DMS 273 (cell line): Measurements from ENCODE around the gene GLRX2.

Experiments used
- DNase-seq: peaks from one replicate; lab custom pipeline; 2025; ENCODE audit not compliant: unreplicated experiment; lab: John Stamatoyannopoulos, UW

The GLRX2 gene

DNA sequence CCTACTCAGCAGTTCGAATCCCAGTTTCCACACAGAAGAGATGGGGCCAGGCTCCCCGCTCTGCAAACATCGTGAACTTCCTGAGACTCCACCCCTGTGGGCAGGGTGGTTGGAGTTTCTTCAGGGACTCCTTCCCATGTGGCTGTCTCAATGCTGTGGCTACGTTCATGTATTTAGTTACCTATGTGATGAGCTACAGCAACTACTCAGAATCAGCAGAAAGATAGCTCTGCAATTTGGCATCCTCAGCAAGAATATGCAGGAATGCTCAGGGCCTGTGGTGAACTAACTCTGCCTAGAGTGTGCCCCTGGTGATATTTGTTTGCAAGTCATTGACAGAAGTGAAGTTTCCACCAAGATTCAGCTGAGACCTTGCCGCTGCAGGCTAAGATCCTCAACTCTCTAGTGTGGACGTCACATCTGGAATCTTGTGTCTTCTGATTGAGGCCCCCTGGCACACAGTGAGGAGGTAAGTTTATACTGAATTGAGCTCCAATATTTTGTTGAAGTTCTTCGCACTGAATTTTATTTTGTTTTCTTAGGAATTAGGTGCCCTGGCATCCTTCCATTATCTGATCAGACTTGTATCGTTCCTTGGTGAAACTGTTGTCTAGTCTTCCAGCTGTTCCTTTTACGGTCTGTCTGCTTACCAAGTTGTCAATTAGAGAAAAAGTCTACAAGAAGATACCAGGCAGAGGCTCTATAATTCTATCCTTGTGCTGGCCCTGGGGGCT lies 8.2 kb upstream of the GLRX2 start:
- DNase-seq, result no peak

- DNase-seq, result peak; percentile 34
Measured at GRCh38 chr1:193111641-193112090, 6.5 kb upstream of the GLRX2 start.

- no peak for DNase-seq
Measured at GRCh38 chr1:193110864-193111263, 5.7 kb upstream of the GLRX2 start.

DNA sequence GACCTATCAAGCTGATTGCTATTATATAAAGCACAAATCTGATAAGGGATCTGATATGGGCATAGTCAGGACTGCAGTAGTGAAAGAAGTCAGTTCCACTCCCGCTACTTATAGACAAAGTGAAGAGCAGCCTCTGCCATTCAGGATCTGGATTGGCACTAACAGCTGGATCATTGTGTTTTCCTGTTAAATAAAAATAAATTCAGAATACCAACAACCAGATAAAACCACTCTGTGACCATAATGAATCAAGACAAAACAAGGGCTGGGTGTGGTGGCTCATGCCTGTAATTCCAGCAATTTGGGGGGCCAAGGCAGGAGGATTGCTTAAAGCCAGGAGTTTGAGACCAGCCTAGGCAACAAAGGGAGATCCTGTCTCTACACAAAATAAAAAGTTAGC lies 5.0 kb upstream of the GLRX2 start:
- DNase-seq, result no peak

DNA sequence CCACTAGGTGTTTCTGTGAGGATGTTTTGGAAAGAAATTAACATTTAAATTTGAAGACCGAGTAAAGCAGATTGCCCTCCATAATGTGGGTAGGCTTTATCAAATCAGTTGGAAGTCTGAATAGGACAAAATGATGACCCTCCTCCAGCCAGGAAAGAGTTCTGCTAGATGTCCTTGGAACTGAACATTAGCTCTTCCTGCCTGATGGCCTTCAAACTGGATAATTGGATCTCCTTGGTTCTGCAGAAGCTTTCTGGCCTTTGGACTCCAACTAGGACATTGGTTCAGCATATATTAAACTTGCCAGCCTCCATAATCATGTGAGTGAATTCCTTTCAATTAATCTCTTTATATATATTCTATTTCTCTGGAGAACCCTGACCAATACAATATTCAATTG lies 4.4 kb upstream of the GLRX2 start:
- DNase-seq, result no peak

DNA sequence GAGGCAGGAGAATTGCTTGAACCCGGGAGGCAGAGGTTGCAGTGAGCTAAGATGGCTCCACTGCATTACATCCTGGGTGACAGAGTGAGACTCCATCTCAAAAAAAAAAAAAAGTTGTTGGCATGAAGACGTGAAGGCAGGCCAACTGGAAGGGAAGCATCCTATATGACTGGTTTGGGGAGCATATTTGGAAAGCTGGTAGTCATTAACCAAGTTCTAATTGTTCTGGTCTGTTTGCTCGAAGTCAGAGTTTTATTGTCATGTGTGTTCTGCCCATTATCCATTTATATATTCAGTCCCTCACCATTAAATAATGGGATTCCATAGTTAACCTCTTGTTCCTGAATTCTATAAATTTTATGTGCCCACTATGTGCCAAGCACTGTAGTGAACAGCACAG lies 3.3 kb upstream of the GLRX2 start:
- no peak for DNase-seq

DNA sequence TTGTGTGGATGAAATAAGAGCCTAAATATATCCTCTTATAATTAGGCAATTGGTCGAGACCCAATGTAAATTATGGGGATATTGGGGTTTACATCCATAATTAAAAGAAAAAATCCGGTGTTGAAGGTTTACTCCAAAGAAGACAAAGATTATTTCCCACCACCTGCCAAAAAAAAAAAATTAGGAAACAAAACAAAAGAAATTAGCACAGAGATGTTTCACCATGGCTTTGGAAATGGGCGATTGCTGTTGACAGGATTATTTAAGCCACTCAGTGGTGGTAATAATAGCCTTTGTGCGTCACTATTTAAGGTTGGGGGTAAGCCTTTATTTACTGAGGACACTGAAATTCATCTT lies 585 bp upstream of the GLRX2 start:
- DNase-seq, result no peak

- DNase-seq, result peak; percentile 70
Measured at GRCh38 chr1:193104502-193104906, 710 bp downstream of the GLRX2 start.

- no peak for DNase-seq
Measured at GRCh38 chr1:193103759-193104501, 1.3 kb downstream of the GLRX2 start.

DNA sequence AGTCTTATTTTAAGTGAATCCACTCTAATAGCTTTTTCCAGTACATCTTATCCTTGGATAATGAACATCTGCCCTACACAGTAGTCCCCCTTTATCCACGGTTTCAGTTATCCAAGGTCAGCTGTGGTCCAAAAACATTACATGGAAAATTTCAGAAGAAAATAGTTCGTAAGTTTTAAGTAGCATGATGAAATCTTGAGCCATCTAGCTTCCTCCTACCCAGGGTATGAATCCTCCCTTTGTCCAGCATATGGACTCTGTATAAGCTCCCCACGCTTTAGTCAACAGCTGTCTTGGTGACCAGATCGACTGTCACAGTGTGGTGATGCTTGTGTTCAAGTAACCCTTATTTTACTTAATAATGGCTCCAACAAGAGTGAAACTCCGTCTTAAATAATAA lies 2.6 kb downstream of the GLRX2 start:
- no peak for DNase-seq

DNA sequence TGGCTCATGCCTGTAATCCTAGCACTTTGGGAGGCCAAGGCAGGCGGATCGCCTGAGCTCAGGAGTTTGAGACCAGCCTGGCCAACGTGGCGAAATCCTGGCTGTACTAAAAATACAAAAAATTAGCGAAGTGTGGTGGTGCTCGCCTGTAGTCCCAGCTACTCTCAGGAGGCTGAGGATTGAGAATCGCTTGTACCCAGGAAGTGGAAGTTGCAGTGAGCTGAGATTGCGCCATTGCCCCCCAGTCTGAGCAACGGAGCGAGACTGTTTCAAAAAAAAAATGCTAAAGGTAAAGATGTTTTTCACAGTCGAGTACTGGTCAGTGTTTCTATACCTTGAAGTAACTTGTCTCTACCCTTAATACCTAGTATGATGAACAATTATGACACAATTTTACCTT lies 11.1 kb downstream of the GLRX2 start:
- DNase-seq, result no peak

- no peak for DNase-seq
Measured at GRCh38 chr1:193090865-193091264, 14.3 kb downstream of the GLRX2 start.

DNA sequence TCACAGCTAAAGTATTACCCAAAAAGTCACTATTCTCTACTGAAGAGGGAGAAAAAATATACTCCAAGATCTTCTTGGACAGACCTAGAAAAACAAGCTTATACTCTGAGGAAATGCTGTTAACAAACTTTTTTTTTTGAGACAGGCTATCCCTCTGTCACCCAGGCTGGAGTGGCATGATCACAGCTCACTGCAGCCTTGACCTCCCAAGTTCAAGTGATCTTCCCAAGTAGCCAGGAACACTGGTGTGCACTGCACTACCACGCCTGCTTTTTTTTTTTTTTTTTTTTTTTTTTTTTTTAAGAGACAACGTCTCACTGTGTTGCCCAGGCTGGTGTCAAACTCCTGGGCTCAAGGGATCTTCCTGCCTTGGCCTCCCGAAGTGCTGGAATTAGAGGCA lies 17.3 kb downstream of the GLRX2 start:
- DNase-seq, result no peak

- no peak for DNase-seq
Measured at GRCh38 chr1:193086342-193086741, 18.9 kb downstream of the GLRX2 start.

- DNase-seq, result no peak
Measured at GRCh38 chr1:193085263-193085662, 20.0 kb downstream of the GLRX2 start.

DNA sequence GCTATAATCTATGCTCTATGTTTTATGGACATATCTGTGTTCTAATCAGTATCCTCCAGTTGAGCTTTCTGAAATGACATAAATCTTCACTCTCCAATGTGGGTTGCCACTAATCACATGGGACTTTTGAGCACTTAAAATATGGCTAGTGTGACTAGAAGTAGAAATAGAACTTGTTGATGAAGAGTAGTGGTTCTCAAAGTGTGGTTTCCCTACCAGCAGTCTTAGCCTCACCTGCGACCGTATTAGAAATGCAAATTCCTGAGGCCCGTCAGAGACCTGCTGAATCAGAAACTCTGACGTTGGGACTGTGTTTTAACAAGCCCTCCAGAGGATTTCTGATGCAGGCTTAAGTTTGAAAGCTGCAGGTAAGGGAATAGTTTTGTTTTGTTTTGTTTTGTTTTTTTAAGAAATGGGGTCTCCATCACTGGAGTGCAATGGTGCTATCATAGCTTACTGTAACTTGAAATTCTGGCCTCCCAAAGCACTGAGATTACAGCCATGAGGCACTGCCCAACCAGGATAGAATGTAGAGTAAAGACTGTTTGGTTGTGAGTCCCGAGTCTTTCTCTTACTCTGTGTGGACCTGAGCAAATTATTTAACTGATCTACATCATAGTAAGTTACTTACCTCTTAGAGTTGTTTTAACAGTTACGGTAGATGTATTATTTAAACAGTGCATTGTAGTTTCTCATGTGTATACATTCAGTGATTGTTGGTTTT lies 21.7 kb downstream of the GLRX2 start:
- no peak for DNase-seq

DNA sequence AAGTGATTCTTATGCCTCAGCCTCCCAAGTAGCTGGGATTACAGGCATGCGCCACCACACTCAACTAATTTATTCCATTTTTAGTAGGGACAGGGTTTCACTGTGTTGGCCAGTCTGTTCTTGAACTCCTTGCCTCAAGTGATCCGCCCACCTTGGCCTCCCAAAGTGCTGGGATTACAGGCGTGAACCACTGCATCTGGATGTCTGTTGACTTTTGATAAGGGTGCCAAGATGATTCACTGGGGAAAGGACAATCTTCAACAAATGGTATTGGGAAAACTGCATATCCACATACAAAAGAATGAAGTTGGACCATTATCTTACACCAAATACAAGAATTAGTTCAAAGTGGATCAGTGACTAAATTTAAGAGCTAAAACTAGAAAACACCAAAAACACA lies 26.0 kb downstream of the GLRX2 start:
- no peak for DNase-seq

DNA sequence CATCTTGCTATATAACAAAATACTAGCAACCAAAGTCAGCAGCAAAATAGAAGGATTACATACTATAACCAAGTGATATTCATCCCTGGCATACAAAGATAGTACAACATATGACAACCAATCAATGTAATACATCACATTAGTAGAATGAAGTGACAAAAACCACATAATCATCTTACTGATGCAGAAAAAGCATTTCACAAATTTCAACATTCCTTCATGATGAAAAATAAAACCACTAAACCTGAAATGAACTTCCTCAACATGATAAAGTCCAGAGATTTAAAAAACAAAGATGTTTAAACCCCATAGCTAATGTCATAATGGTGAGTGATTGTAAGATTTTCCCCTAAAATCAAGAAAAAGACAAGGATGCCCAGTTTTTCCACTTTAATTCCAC lies 27.2 kb downstream of the GLRX2 start:
- no peak for DNase-seq

DNA sequence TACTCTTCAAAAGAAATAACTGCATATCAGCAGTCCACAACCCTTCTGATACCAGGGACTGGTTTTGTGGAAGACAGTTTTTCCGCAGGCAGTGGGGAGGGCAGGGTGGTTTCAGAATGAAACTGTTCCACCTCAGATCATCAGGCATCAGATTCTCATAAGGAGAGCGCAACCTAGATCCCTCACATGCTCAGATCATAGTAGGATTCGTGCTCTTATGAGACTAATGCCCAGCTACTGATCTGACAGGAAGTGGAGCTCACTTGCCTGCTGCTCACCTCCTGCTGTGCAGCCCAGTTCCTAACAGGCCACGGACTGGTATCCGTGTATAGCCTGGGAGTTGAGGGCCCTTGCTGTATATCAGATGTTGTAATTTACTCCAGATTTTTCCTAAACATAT lies 34.3 kb downstream of the GLRX2 start:
- DNase-seq, result peak; percentile 6

DNA sequence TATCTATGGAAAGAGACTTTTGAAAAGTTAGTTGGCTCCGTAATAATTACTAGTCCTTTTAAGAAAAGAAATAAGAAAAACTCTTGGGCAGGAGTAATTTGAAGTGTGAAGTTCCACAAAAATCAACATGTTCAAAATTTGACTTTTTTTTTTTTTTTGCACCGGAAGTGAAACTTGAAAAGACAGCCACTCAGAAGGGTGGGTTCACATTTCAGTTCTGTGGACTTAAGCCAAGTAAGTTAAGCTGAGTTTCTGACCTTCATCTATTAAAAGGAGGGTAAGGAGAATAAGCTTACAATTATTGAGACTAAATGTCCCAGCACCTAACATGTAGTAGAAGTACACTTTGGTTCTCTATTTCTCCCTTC lies 34.8 kb downstream of the GLRX2 start:
- peak; percentile 36 for DNase-seq

- DNase-seq, result peak; percentile 77
Measured at GRCh38 chr1:193069748-193070385, 35.3 kb downstream of the GLRX2 start.

- no peak for DNase-seq
Measured at GRCh38 chr1:193068013-193068412, 37.2 kb downstream of the GLRX2 start.
